Limb (tissue), 2 donors: ENCODE results near the gene RNF130.

Source experiments
- DNase-seq, 2 donors: peaks; one replicate each; pipeline ENCODE4 v3.0.0-alpha.2; 2016; ENCODE audit errors: extremely low spot score in 2 of 2

The RNF130 gene

DNA sequence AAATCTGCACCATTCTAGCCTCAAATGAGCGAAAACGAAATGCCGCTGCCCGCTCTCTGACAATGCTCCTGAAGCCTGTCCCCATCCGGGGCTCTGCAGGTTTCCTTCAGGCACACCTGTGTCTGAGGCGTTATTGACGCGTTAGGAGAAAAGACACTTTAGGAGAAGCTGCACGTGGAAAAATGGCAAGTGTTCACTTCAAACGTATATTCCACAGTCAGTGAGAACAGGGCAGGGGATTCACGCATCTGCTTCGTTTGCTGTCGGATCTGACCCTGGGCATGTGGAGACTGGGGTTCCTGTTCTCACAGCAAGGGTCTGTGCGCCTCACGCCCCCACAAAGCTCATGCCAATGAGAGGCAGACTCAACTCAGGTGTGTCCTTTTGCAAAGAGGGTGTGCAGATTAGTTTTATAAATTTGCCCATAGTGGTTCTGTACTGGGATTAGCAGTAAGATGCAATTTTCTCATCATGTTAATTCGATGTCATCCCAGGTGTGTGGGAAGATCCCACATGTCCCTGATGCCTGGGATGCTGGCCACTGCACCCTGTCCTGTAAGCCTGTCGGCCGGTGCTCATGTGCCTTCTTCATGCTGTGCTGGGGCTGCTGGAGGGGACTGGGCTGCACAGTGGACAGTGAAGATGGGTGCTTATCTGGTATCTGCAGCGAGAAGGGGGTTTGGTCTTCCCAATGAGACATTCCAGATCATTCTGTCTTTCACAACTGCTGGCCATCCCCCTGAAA lies 152.6 kb downstream of the RNF130 start:
- DNase-seq: no peak

DNA sequence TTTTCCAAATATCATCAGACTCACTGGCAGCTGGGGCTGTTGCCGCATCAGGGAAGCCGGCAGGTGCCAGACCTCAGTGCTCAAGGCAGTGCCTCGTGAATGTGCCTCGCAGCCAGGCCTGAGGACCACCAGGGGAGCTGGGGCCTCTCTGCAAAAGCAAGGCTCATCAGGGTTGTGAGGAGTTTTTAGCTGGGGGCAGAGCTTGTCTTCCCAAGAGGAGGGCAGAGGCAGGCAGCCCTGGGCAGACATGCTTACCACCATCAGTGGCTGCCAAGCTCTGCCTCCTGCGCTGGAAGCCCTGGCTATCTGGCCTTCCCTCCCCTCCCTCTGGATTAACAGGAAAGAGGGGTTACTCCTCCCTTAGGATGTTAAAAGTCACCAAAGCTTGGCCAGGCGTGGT lies 155.0 kb downstream of the RNF130 start:
- no peak for DNase-seq

DNA sequence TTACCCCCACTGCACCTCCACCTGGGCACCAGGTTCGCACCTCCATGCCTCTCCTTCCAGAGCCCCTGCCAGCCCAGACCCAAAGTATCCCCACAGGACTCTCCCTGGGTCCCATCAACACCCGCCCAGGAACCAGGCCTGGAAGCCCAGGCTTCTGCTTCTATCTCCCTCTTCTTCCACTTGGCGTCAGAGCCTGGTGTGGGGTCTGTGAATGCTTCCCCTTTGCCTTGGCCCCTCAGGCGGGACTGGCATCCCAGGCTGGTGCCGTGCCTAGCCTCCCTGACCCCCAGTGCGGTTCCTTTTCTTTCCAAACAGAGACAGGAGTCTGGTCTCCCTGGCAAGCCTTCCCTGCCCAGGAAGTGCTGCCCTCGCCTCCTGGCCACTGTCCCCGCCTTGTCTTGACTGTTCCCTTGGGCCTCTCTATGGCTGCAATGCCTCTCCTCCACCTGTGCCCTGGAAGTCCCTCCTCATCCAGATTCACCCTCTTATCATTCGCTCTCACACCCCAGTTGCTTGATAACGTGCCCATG lies 156.1 kb downstream of the RNF130 start:
- DNase-seq: no peak

DNA sequence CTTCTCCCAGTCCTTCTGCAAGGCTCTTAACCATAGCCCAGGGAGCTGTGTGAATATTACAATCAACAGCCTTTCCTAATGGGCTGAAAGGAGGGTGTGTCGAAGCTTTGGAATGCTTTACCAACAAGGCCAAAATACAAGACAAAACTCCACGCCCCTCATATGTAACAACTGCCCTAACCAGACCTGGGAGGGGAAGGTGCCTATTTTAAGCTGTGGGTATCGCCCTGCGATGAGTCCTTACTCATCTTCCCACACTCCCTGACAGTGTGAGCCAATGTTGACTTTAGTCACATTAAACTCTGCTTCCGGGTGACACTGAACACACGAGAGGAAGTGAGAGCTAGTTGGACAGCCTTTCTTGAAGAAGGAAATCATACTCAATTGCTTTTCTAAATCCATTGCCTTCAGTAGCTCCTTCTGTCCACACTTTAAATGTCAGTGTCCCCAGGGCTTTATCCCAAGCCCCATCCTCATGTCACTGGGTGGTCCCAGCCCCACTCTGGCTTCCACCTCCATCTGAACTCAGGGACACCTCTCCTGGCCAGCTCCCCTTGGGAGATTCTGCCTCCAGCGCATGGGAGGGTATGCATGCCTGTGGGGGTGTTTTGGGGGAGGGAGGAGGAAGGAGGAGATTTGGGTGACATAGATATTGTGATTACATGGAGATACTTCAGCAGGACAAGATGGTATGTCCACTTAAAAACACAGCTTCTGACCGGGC lies 157.4 kb downstream of the RNF130 start:
- DNase-seq: no peak

DNA sequence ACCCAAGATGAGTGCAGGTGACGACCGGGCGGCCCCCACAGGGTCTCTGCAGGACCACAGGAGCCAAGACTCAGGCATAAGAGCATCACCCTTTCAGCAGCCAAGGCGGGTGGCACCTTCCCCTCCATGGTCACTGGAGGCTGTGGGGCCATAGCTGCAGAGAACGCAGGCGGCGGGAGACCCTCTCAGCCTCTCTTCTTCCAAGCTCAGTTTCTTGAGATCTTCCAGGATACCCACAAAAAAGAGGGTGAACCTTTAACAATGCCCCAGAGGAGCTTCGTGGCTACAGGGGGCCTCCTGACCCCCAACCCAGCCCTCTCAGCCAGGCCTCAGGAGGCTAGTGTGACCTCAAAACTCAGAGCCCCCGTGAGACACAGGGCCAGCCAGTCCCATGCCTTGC lies 158.1 kb downstream of the RNF130 start:
- no peak for DNase-seq

DNA sequence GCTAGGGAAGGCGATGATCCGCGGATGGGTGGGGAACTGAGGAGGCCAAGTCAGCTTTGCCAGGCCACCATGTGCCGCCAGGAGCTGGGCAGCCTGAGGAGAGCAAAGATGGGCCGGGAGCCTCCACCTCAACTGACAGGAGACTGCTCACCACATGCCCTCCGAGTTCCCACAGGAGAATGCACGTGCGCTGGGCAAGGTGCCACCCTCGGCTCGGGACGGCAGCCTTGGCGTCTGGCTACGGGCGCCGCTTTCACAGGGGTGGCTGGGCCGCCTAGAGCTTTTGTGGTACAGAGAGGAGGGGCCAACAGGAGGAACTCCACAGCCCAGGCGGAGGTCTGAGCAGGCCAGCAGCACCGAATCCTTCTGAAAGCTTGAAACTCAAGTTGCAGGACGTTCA lies 158.6 kb downstream of the RNF130 start:
- DNase-seq: no peak

DNA sequence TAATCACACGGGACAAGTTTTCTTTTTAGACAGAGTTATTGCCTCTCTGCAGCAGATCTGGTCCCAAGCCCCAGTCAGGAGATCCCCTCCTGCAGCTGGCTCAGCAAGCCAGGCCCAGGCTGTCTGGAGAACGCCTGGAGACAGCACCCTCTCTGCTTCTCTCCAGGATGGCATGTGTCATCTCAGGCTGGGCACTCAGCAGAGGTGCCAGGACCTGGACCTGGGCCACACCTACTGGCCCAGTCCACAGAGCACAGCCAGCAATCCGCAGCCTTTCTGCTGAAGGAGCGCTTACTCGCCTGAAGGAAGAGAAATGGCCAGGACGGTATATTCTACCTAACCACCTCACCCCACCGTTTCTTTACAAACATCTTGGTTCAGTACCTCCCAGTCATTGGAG lies 159.2 kb downstream of the RNF130 start:
- DNase-seq: no peak

DNA sequence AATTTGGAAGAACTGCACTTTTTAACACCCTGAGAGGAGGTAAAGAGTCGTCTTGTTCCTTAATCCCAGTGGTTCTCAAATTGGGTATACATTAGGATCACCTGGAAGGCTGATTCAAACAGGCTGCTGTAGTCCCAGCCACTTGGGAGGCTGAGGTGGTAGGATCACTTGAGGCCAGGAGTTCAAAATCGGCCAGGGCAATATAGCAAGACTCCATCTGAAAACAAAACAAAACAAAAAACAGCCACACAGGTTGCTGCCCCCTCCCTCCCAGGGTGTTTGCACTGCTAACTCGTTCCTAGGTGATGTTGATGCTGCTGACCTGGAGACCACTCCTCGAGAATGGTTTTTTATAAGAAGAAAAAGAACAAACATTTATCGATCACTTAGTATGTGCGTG lies 162.3 kb downstream of the RNF130 start:
- DNase-seq: no peak

DNA sequence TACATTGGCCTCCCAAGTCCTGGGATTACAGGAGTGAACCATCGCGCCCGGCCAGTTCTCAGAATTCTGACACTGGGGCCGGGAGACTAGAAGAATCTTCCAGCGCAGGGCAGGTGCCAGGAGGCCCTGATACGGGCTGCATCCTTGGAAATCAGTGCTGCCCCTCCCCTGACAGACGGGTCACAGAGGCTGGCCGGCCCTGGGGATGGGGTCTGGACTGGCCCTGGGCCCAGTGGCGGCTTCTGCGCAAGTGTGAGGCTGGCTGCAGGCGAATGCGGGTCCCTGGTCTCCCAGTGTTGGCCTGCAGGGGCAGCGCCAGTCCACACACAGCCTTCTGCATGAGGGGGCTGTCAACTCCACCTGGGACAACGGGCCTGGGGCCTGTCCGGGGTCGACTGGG lies 163.0 kb downstream of the RNF130 start:
- DNase-seq: no peak

DNA sequence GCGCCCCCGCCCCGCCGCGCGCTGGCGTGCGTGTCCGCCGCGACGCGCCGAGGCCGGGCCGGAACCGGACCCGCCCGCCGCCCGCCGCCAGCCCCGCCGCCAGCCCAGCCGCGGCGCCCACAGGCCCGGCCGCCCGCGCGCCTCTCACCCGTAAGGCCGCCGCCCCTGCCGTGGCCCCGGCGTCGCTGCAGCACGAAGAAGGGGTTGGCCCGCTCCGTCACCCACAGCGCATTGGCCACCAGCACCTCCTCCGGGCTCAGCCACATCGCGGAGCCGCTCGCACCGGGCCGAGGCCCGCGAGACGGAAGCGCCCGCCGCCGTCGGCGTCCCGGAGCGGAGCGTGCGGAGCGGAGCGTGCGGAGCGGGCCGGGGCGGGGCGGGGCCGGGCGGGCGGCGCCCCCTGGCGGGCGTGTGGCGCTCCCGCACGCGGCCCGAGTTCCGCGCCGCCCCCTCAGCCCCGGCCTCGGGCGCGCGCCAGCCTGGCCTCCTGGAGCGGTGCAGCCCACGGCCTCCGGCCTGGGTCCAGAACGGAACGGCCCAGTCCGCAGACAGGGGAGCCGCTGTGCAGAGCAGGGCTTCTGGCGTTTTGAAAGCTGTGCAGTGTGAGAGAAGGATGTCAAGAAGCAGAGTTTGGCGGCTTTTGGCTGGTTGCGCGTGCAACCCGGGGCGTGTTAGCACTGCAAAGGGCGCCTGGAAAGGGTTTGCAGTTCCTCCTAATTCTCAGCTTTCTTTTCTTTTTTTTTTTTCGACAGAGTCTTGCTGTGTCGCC lies 163.8 kb downstream of the RNF130 start, which contains the start of gene TBC1D9B:
Gene TBC1D9B, minus strand, starts transcription at position 342 of the 769 bp plus-strand sequence. Its CDS starts 76 bp downstream, at position 266.
- DNase-seq: peak; percentile 71 to 85

DNA sequence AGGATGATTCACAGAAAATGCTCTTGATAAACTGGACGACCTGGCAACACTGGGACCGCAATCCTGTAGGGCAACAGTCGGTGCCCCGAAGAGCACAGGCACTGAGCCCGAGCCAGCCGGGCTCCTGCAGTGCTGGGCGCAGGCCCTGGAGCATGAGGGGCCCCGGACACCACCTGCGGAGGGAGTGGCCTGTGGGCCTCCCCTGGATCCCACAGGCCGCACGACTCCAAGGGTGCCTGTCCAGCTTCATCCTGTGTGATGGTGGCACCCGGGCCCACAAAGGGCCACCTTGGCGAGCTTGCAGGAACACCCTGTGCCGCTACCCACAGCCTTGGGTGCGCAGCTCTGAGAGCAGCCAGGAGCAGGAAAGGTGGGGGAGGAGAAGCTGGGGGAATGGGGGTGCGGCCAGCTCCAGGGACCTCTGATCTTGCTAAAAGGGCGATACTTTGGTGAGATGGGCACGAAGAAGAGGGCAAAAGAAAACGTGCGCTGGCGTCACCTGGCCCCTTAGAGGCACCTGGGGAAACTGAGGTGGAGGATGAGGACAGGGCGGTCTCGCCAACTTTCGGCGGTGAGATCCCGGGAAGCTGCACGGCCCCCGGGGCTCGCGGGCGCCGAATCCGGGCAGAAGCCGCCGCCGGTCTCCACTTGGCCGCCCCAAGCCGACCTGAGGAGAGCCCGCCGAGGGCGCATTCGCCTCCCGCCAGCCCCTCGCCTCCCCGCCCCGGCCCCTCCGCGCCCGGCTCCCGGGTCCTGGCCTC lies 164.6 kb downstream of the RNF130 start:
- DNase-seq: peak in 1 of 2 donors; percentile 46

DNA sequence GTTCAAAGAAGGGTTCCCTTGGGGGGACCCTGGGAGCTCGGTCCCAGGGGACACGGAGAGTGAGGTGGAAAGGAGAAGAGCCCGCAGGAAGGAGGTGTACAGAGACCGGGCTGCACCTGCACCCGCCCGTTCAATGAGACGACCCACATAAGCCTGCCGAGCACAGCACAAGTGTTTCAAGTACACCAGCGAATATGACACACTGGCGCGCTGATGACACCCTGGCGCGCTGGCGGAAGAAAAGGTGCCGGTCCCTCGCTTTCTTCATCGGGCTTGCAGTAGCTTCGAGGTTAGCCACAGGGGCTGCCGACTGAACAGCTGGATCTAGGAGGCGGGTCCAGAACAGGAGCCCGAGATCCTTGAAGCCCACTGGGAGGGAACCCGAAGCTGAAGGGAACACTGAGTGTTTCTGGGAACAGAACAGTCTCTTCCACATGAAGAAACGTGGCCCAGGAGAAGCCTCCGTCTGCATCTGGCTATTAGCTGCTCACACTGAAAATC lies 165.2 kb downstream of the RNF130 start:
- DNase-seq: no peak

DNA sequence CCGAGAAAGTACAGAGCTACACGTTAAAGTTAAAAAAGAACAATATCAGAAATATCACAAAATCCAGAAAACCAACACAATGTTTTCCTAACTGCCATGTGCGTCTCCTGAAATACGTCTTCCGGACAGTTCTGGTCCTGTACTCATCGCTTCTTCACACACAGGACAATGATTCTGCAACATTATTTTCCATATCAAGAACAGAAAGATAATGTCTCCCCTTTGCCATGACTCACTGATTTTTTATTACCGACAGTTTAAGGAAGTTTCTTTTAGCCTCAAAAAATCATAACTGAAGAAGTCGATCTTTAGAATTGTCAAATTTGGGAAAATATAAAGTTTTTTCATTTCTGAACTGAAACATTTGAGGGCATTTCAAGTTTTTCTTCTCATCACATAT lies 166.4 kb downstream of the RNF130 start:
- DNase-seq: no peak
